HEK293 (cell line): Measurements from ENCODE around the gene PWWP2A.

Experiments
- CTCF ChIA-PET: fragments of 350-600 bp; formaldehyde crosslinking; extraction: SDS; loops from one replicate; lab custom pipeline; 2021; ENCODE audit warnings: antibody characterized with exemption; lab: Yijun Ruan, JAX
- POLR2A ChIA-PET: fragments of 300-600 bp; formaldehyde crosslinking; extraction: SDS; loops from one replicate; lab custom pipeline; 2020; ENCODE audit warnings: antibody characterized with exemption, inconsistent platforms; lab: Yijun Ruan, JAX
- H3K27ac ChIP-seq: fragments of 200-500 bp; sonication (Bioruptor generic); 2 replicates; pipeline ENCODE4 v1.5.1; 2014; ENCODE audit warnings: low read depth, low read length, control low read depth, inconsistent platforms; ENCODE audit errors: extremely low read depth
- H3K36me3 ChIP-seq, 2 experiments: fragments of 200-500 bp in 1 of 2; sonication (Bioruptor generic) in 1 of 2; 1 replicate in 1 of 2; 2 replicates in 1 of 2; pipeline ENCODE4 v1.5.1; 2014 to 2017; ENCODE audit warnings: inconsistent platforms in 2 of 2, low read length in 2 of 2; ENCODE audit not compliant: control insufficient read depth in 2 of 2, insufficient read depth in 1 of 2
- H3K4me1 ChIP-seq: fragments of 200-500 bp; sonication (Bioruptor generic); 2 replicates; pipeline ENCODE4 v1.5.1; 2014; ENCODE audit warnings: mild to moderate bottlenecking, low read length, inconsistent platforms; ENCODE audit not compliant: control insufficient read depth, insufficient read depth
- H3K4me3 ChIP-seq: 2 replicates; pipeline ENCODE4 v1.5.1; 2011; ENCODE audit warnings: low read depth, mild to moderate bottlenecking, control low read depth, low read length, moderate library complexity
- H3K9me3 ChIP-seq: fragments of 200-500 bp; sonication (Bioruptor generic); 2 replicates; pipeline ENCODE4 v1.5.1; 2014; ENCODE audit warnings: low read depth, low read length, inconsistent platforms; ENCODE audit not compliant: control insufficient read depth, insufficient read depth
- GFI1B ChIP-seq: fragments of 450-650 bp; formaldehyde crosslinking; IDR thresholded peaks from 2 replicates; pipeline ENCODE4 v1.5.1; 2016; ENCODE audit warnings: missing biosample characterization, missing genetic modification characterization
- GLIS1 ChIP-seq: fragments of 450-650 bp; formaldehyde crosslinking; IDR thresholded peaks from 2 replicates; pipeline ENCODE4 v1.5.1; 2016; ENCODE audit warnings: missing biosample characterization, missing genetic modification characterization
- GLIS2 ChIP-seq: fragments of 450-650 bp; formaldehyde crosslinking; IDR thresholded peaks from 2 replicates; pipeline ENCODE4 v1.5.1; 2016; ENCODE audit warnings: missing biosample characterization, missing genetic modification characterization
- MEIS1 ChIP-seq: sonication (generic); formaldehyde crosslinking; IDR thresholded peaks from 2 replicates; pipeline ENCODE4 v1.8.1; 2022; ENCODE audit warnings: missing genetic modification reagents, mild to moderate bottlenecking, borderline replicate concordance
- SP3 ChIP-seq: fragments of 450-650 bp; formaldehyde crosslinking; IDR thresholded peaks from 2 replicates; pipeline ENCODE4 v1.5.1; 2016; ENCODE audit warnings: missing biosample characterization, missing genetic modification characterization
- WT1 ChIP-seq: fragments of 450-650 bp; formaldehyde crosslinking; IDR thresholded peaks from 2 replicates; pipeline ENCODE4 v1.5.1; 2016; ENCODE audit warnings: missing biosample characterization, missing genetic modification characterization
- ZEB2 ChIP-seq: fragments of 450-650 bp; formaldehyde crosslinking; IDR thresholded peaks from 2 replicates; pipeline ENCODE4 v1.5.1; 2016; ENCODE audit warnings: missing biosample characterization, missing genetic modification characterization
- ZFP37 ChIP-seq: fragments of 450-650 bp; formaldehyde crosslinking; IDR thresholded peaks from 2 replicates; pipeline ENCODE4 v1.5.1; 2016; ENCODE audit warnings: missing biosample characterization, missing genetic modification characterization
- ZNF174 ChIP-seq: fragments of 450-650 bp; formaldehyde crosslinking; IDR thresholded peaks from 2 replicates; pipeline ENCODE4 v1.5.0; 2017; ENCODE audit warnings: missing biosample characterization, mild to moderate bottlenecking, missing genetic modification characterization
- ZNF274 ChIP-seq, 2 experiments: fragments of 200-500 bp in 1 of 2; fragments of 450-650 bp in 1 of 2; sonication (Bioruptor generic) in 1 of 2; formaldehyde crosslinking in 1 of 2; IDR thresholded peaks; 2 replicates each; pipeline versions ENCODE4 v1.5.1 to v1.6.1; 2014 to 2016; ENCODE audit warnings: borderline replicate concordance in 1 of 2, inconsistent platforms in 1 of 2, low read length in 1 of 2, missing biosample characterization in 1 of 2, missing genetic modification characterization in 1 of 2
- ZNF514 ChIP-seq: fragments of 450-650 bp; formaldehyde crosslinking; IDR thresholded peaks from 2 replicates; pipeline ENCODE4 v1.5.1; 2016; ENCODE audit warnings: missing biosample characterization, missing genetic modification characterization
- ZNF560 ChIP-seq: fragments of 450-650 bp; formaldehyde crosslinking; IDR thresholded peaks from 2 replicates; pipeline ENCODE4 v1.5.1; 2017; ENCODE audit warnings: missing biosample characterization, missing genetic modification characterization, borderline replicate concordance
- ZNF561 ChIP-seq: fragments of 450-650 bp; IDR thresholded peaks from 2 replicates; pipeline ENCODE4 v1.5.1; 2018; ENCODE audit warnings: missing biosample characterization, missing genetic modification characterization, borderline replicate concordance
- ZNF600 ChIP-seq: fragments of 450-650 bp; formaldehyde crosslinking; IDR thresholded peaks from 2 replicates; pipeline ENCODE4 v1.5.1; 2016; ENCODE audit warnings: missing biosample characterization, missing genetic modification characterization
- ZNF707 ChIP-seq: fragments of 450-650 bp; formaldehyde crosslinking; IDR thresholded peaks from 2 replicates; pipeline ENCODE4 v1.5.1; 2016; ENCODE audit warnings: missing biosample characterization, missing genetic modification characterization
- TF ChIP-seq, protein P1 (sequence below): fragments of 450-650 bp; formaldehyde crosslinking; IDR thresholded peaks from 2 replicates; pipeline ENCODE4 v1.5.1; 2017; ENCODE audit warnings: missing biosample characterization, missing genetic modification characterization
- TF ChIP-seq, protein P2 (sequence below): fragments of 450-650 bp; formaldehyde crosslinking; IDR thresholded peaks from 2 replicates; pipeline ENCODE4 v1.5.1; 2016; ENCODE audit warnings: missing biosample characterization, missing genetic modification characterization
- TF ChIP-seq, protein P3 (sequence below): fragments of 450-650 bp; formaldehyde crosslinking; IDR thresholded peaks from 2 replicates; pipeline ENCODE4 v1.5.1; 2016; ENCODE audit warnings: missing biosample characterization, missing genetic modification characterization, borderline replicate concordance
- TF ChIP-seq, protein P4 (sequence below): fragments of 450-650 bp; formaldehyde crosslinking; IDR thresholded peaks from 2 replicates; pipeline ENCODE4 v1.5.1; 2016; ENCODE audit warnings: missing biosample characterization, missing genetic modification characterization

PWWP2A gene

DNA sequence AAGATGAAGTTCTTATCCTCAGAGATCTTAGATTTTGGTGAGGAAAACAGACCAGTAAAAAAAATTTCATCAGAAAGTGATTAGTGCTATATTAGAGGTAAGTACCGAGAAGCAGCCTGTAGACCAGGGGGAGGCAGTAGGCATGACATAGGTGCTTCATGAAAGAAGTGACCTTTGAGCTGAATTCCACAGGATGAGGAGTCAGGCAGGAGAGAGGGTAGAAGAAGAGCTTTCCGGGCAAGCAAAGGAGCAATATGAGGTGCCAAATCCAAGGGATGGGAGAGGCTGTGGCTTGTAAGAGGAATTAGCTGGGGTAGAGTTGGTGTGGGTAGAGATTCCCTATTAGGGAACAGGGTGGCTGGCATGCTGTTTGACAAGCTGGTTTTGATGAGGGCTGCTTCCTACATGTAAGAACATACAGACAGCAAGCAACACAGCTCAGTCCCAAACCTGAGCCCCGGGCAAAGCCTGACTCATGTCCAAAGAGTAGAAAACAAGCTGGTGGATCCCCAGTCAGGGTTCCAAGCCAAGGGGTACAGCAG, 48.4 kb upstream of the PWWP2A start:
- TF ChIP-seq, protein P1, sequence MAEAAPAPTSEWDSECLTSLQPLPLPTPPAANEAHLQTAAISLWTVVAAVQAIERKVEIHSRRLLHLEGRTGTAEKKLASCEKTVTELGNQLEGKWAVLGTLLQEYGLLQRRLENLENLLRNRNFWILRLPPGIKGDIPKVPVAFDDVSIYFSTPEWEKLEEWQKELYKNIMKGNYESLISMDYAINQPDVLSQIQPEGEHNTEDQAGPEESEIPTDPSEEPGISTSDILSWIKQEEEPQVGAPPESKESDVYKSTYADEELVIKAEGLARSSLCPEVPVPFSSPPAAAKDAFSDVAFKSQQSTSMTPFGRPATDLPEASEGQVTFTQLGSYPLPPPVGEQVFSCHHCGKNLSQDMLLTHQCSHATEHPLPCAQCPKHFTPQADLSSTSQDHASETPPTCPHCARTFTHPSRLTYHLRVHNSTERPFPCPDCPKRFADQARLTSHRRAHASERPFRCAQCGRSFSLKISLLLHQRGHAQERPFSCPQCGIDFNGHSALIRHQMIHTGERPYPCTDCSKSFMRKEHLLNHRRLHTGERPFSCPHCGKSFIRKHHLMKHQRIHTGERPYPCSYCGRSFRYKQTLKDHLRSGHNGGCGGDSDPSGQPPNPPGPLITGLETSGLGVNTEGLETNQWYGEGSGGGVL, result no peak
- TF ChIP-seq MEIS1 (CRISPR knock-in tag), result no peak
- no peak for TF ChIP-seq ZFP37 (tag by site-specific recombination)
- no peak for TF ChIP-seq ZNF560 (tag by site-specific recombination)
- TF ChIP-seq ZNF600 (tag by site-specific recombination), result no peak
- no peak for TF ChIP-seq ZNF707 (tag by site-specific recombination)
- no peak for TF ChIP-seq ZNF514
- no peak for TF ChIP-seq GLIS2 (tag by site-specific recombination)
- TF ChIP-seq WT1 (tag by site-specific recombination), result no peak
- TF ChIP-seq, protein P2, sequence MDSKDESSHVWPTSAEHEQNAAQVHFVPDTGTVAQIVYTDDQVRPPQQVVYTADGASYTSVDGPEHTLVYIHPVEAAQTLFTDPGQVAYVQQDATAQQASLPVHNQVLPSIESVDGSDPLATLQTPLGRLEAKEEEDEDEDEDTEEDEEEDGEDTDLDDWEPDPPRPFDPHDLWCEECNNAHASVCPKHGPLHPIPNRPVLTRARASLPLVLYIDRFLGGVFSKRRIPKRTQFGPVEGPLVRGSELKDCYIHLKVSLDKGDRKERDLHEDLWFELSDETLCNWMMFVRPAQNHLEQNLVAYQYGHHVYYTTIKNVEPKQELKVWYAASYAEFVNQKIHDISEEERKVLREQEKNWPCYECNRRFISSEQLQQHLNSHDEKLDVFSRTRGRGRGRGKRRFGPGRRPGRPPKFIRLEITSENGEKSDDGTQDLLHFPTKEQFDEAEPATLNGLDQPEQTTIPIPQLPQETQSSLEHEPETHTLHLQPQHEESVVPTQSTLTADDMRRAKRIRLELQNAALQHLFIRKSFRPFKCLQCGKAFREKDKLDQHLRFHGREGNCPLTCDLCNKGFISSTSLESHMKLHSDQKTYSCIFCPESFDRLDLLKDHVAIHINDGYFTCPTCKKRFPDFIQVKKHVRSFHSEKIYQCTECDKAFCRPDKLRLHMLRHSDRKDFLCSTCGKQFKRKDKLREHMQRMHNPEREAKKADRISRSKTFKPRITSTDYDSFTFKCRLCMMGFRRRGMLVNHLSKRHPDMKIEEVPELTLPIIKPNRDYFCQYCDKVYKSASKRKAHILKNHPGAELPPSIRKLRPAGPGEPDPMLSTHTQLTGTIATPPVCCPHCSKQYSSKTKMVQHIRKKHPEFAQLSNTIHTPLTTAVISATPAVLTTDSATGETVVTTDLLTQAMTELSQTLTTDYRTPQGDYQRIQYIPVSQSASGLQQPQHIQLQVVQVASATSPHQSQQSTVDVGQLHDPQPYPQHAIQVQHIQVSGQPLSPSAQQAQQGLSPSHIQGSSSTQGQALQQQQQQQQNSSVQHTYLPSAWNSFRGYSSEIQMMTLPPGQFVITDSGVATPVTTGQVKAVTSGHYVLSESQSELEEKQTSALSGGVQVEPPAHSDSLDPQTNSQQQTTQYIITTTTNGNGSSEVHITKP (tag by site-specific recombination), result no peak
- TF ChIP-seq, protein P3, sequence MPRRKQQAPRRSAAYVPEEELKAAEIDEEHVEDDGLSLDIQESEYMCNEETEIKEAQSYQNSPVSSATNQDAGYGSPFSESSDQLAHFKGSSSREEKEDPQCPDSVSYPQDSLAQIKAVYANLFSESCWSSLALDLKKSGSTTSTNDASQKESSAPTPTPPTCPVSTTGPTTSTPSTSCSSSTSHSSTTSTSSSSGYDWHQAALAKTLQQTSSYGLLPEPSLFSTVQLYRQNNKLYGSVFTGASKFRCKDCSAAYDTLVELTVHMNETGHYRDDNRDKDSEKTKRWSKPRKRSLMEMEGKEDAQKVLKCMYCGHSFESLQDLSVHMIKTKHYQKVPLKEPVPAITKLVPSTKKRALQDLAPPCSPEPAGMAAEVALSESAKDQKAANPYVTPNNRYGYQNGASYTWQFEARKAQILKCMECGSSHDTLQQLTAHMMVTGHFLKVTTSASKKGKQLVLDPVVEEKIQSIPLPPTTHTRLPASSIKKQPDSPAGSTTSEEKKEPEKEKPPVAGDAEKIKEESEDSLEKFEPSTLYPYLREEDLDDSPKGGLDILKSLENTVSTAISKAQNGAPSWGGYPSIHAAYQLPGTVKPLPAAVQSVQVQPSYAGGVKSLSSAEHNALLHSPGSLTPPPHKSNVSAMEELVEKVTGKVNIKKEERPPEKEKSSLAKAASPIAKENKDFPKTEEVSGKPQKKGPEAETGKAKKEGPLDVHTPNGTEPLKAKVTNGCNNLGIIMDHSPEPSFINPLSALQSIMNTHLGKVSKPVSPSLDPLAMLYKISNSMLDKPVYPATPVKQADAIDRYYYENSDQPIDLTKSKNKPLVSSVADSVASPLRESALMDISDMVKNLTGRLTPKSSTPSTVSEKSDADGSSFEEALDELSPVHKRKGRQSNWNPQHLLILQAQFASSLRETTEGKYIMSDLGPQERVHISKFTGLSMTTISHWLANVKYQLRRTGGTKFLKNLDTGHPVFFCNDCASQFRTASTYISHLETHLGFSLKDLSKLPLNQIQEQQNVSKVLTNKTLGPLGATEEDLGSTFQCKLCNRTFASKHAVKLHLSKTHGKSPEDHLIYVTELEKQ (tag by site-specific recombination), result no peak
- no peak for TF ChIP-seq GFI1B
- no peak for TF ChIP-seq ZEB2 (tag by site-specific recombination)
- TF ChIP-seq, protein P4, sequence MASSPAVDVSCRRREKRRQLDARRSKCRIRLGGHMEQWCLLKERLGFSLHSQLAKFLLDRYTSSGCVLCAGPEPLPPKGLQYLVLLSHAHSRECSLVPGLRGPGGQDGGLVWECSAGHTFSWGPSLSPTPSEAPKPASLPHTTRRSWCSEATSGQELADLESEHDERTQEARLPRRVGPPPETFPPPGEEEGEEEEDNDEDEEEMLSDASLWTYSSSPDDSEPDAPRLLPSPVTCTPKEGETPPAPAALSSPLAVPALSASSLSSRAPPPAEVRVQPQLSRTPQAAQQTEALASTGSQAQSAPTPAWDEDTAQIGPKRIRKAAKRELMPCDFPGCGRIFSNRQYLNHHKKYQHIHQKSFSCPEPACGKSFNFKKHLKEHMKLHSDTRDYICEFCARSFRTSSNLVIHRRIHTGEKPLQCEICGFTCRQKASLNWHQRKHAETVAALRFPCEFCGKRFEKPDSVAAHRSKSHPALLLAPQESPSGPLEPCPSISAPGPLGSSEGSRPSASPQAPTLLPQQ (tag by site-specific recombination), result no peak
- TF ChIP-seq ZNF274 (IDR thresholded peaks at IDR 0.05; ENCODE audit: low read length), result no peak
- no peak for TF ChIP-seq ZNF274 (tag by site-specific recombination; IDR thresholded peaks at IDR 0.05; ENCODE audit: borderline replicate concordance)
- TF ChIP-seq ZNF174 (tag by site-specific recombination), result no peak
- no peak for TF ChIP-seq SP3 (tag by site-specific recombination)
- no peak for TF ChIP-seq ZNF561 (tag by site-specific recombination)
- no peak for TF ChIP-seq GLIS1 (tag by site-specific recombination)
- TF ChIP-seq, all 188 proteins: peak for 0
- ChIA-PET CTCF (interaction anchor here (0.7 kb wide), 1 partner anchor 125 kb away, joined by 3 read pairs; no protein-coding TSS in a partner anchor), POLR2A (no interaction called here)
- Histone ChIP-seq H3K4me1 (peaks cover 18% of the 10 kb centered on the region), H3K36me3 (no peaks in the 10 kb centered on the region), H3K9me3 (no peaks in the 10 kb centered on the region), H3K4me3 (no peak overlapping the region), H3K27ac (no peak overlapping the region)
